ENCODE measurements around the gene LRCH4. TPM values are rescaled to one million over a fixed set of nuclear protein-coding genes. Genes with fewer than 3 reads are reported as not detected.
A peak's percentile ranks its signal among the peaks of the same experiment; 100 is the strongest.
"Not testable (repeated sequence)": the region's sequence is repeated elsewhere in the genome, so short reads cannot be mapped to it uniquely, and the experiment has no call there.

The LRCH4 gene
- total RNA-seq, 4 donors from 2014 or later = 115 to 508 (median 151) TPM

DNA sequence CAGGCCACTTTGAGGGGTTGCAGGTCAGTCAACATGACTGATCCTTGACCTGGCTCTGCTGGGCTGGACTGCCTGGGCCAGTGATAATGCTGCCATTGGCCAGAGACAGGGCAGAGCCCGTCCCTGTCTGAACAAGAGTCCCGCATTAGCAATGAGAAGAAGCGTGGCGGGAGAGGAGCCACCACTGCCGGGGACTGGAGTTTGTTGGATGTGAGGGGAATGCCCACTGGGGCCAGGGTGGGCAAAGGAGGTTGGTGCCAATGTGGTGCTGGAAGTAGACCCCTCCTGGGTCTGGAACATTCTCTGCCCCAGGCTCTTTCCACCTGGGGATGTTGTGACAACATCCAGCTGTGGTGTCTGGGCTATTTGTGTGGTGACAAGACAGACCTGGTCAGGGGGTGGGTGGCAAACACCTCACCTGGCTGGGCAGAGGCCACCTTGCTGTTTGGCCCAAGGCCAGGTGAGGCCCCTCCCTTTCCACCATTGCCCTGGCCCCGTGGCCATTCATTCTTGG, 19.9 kb downstream of the LRCH4 start:
- Histone ChIP-seq H3K36me3 (peaks cover 0 to 13% (median 0%) of the 10 kb centered on the region in 4 donors), H3K4me3 (no peak overlapping the region), H3K9me3 (no peaks in the 10 kb centered on the region), H3K27ac (no peak overlapping the region), H3K27me3 (peaks cover 4% of the 10 kb centered on the region), H3K4me1 (peaks cover 12 to 35% (median 26%) of the 10 kb centered on the region in 4 donors)
- in situ Hi-C loops (cut with MboI; ENCODE audit: low pct_ligation_motif_present in 1 of 4, low pct_unique_long_range_greater_than_20kb in 1 of 4, low sequenced_read_pairs in 3 of 4) = no loop called here
- TF ChIP-seq, protein P1, sequence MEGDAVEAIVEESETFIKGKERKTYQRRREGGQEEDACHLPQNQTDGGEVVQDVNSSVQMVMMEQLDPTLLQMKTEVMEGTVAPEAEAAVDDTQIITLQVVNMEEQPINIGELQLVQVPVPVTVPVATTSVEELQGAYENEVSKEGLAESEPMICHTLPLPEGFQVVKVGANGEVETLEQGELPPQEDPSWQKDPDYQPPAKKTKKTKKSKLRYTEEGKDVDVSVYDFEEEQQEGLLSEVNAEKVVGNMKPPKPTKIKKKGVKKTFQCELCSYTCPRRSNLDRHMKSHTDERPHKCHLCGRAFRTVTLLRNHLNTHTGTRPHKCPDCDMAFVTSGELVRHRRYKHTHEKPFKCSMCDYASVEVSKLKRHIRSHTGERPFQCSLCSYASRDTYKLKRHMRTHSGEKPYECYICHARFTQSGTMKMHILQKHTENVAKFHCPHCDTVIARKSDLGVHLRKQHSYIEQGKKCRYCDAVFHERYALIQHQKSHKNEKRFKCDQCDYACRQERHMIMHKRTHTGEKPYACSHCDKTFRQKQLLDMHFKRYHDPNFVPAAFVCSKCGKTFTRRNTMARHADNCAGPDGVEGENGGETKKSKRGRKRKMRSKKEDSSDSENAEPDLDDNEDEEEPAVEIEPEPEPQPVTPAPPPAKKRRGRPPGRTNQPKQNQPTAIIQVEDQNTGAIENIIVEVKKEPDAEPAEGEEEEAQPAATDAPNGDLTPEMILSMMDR (IDR thresholded peaks at IDR 0.05) = no peak
- peak in 2 of 3 donors; percentile 9 to 15 for TF ChIP-seq POLR2AphosphoS5 (IDR thresholded peaks at IDR 0.05)
- WGBS, 2 donors (ENCODE audit: low coverage in 1 of 2) = 89% methylated on average over 6 of the region's 6 CpGs; no CpG with 5 or more reads in 1 of the 2 donors
- intact Hi-C loops (cut with DNase I; ENCODE audit: low total_unique reads) = loop anchor here (5.0 kb wide), 1 partner anchor 126 kb away; the partner anchor contains the start of gene GIGYF1
- DNase-seq = no peak

DNA sequence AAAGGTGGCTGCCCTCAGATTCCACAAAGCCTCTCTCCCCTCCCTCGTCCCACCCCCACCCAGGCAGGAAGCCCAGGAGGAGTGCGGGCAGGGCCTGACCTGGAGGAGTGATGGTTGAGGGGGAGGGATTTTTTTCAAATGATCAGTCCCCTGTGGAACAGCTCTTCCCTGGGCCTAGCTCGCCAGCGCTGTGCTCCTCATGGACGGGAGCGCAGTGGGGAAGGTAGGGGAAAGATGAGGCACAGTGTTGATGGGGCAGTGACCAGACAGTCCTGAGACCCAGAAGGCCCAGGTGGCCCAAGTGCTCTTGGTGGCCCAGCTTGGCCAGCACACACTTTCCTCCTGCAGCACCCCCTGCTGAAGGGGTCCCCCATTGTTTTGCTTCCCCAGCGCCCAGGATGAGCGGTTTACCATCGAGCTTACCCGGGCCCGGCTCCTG, 20.8 kb downstream of the LRCH4 start:
- H3K36me3 ChIP-seq = peaks cover 0 to 13% (median 0%) of the 10 kb centered on the region in 4 donors

DNA sequence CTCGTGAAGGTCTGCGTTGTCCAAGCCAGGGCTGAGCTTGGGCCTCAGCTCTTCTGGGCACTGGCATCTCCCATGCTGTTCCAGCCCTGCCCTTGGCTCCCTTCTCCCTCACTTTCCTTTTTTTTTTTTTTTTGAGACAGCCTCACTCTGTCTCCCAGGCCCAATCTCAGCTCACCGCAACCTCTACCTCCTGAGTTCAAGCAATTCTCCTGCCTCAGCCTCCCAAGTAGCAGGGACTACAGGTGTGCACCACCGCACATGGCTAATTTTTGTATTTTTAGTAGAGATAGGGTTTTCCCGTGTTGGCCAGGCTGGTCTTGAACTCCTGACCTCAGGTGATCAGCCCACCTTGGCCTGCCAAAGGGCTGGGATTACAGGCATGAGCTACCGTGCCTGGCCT, 21.5 kb downstream of the LRCH4 start:
- H3K4me3 ChIP-seq; H3K27me3 ChIP-seq; DNase-seq; in situ Hi-C loops (cut with MboI; ENCODE audit: low pct_ligation_motif_present in 1 of 4, low pct_unique_long_range_greater_than_20kb in 1 of 4, low sequenced_read_pairs in 3 of 4); H3K9me3 ChIP-seq; H3K27ac ChIP-seq: not testable (repeated sequence)
- intact Hi-C loops (cut with DNase I; ENCODE audit: low total_unique reads) = loop anchor here (5.0 kb wide), 2 partner anchors 82 to 97 kb away; partner anchors contain the start of gene NYAP1
- WGBS, 2 donors (ENCODE audit: low coverage in 1 of 2) = 96 to 100% methylated on average over 1 to 6 of the region's 6 CpGs
- peaks cover 0 to 13% (median 0%) of the 10 kb centered on the region in 4 donors for H3K36me3 ChIP-seq
- H3K4me1 ChIP-seq = peaks cover under 1 to 25% (median 17%) of the 10 kb centered on the region in 4 donors

More for the DNA sequence above, 20.8 kb downstream of the LRCH4 start:
- Histone ChIP-seq H3K27me3 (no peaks in the 10 kb centered on the region), H3K9me3 (no peaks in the 10 kb centered on the region), H3K4me1 (peaks cover 8 to 25% (median 20%) of the 10 kb centered on the region in 4 donors), H3K4me3 (no peak overlapping the region), H3K27ac (no peak overlapping the region)
- no peak for TF ChIP-seq POLR2A (IDR thresholded peaks at IDR 0.05)
- no peak for TF ChIP-seq POLR2AphosphoS5 (IDR thresholded peaks at IDR 0.05)
- no peak for TF ChIP-seq EP300 (IDR thresholded peaks at IDR 0.05; ENCODE audit: low read depth)
- TF ChIP-seq, protein P1 (IDR thresholded peaks at IDR 0.05) = no peak
- in situ Hi-C loops (cut with MboI; ENCODE audit: low pct_ligation_motif_present in 1 of 4, low pct_unique_long_range_greater_than_20kb in 1 of 4, low sequenced_read_pairs in 3 of 4) (no loop called here), intact Hi-C loops (cut with DNase I; ENCODE audit: low total_unique reads) (loop anchor here (5.0 kb wide), 1 partner anchor 127 kb away; the partner anchor contains the start of gene GIGYF1)
- WGBS, 2 donors (ENCODE audit: low coverage in 1 of 2) = 94% methylated on average over 10 of the region's 11 CpGs; no CpG with 5 or more reads in 1 of the 2 donors
- DNase-seq = no peak

DNA sequence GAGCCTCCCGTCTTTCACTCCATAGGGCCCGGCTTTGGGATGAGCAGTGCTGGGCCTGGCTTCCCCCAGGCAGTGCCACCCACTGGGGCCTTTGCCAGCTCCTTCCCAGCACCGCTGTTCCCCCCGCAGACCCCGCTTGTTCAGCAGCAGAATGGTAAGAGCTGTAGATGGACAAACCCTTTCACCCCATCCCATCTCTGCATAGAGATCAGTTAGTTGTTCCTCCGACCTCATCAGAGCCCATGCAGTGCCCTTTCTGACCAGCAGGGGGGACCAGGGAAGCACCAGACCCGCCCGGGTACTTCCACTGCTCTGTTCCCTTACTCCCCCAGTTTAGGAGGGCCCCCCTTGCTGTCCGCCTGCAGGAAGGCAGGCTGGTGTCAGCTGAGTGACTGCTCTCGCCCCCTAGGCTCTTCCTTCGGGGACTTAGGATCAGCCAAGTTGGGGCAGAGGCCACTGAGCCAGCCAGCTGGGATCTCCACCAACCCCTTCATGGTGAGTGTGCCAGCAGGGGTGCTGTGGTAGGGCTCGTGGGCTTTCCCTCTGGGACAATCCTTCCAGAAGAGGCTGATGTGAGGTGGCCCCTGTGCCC, 22.0 kb downstream of the LRCH4 start:
- in situ Hi-C loops (cut with MboI; ENCODE audit: low pct_ligation_motif_present in 1 of 4, low pct_unique_long_range_greater_than_20kb in 1 of 4, low sequenced_read_pairs in 3 of 4) (no loop called here), intact Hi-C loops (cut with DNase I; ENCODE audit: low total_unique reads) (loop anchor here (5.0 kb wide), 2 partner anchors 82 to 97 kb away; partner anchors contain the start of gene NYAP1)
- TF ChIP-seq, protein P1 (IDR thresholded peaks at IDR 0.05) = peak; percentile 93 to 97 (median 96)
- TF ChIP-seq POLR2A (IDR thresholded peaks at IDR 0.05) = no peak
- H3K9me3 ChIP-seq = no peaks in the 10 kb centered on the region
- peak; percentile 88 for DNase-seq
- H3K36me3 ChIP-seq = peaks cover 0 to 13% (median 0%) of the 10 kb centered on the region in 4 donors
- no peaks in the 10 kb centered on the region for H3K27me3 ChIP-seq
- H3K4me1 ChIP-seq = peaks cover 0 to 25% (median 15%) of the 10 kb centered on the region in 4 donors
- 40% methylated on average over 12 of the region's 12 CpGs; no CpG with 5 or more reads in 1 of the 2 donors for WGBS, 2 donors (ENCODE audit: low coverage in 1 of 2)
- no peak overlapping the region for H3K27ac ChIP-seq
- no peak overlapping the region for H3K4me3 ChIP-seq

All from transverse colon (tissue), 4 donors.